ENCODE results near the gene BID.

DNA sequence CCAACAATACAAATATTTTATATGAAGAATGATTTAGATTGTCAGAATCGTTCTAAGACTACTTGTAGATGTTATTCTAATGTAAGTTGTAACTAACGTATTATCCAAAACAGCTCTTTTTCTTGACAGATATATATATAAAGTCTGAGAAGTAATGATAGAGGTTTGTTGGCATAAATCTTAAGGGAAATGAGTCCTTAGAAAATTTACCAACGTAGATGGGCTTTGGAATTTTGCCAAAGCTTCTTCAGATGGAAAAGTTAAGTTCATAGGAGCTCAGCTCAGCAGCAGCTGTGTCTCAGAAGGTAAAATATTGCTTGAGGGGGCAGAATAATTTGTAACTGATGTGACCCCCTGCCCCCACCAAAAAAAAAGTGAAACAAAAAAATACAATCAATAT, 66.7 kb downstream of the BID start:
- TF ChIP-seq, protein P1, sequence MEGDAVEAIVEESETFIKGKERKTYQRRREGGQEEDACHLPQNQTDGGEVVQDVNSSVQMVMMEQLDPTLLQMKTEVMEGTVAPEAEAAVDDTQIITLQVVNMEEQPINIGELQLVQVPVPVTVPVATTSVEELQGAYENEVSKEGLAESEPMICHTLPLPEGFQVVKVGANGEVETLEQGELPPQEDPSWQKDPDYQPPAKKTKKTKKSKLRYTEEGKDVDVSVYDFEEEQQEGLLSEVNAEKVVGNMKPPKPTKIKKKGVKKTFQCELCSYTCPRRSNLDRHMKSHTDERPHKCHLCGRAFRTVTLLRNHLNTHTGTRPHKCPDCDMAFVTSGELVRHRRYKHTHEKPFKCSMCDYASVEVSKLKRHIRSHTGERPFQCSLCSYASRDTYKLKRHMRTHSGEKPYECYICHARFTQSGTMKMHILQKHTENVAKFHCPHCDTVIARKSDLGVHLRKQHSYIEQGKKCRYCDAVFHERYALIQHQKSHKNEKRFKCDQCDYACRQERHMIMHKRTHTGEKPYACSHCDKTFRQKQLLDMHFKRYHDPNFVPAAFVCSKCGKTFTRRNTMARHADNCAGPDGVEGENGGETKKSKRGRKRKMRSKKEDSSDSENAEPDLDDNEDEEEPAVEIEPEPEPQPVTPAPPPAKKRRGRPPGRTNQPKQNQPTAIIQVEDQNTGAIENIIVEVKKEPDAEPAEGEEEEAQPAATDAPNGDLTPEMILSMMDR (IDR thresholded peaks at IDR 0.05) = no peak
- TF ChIP-seq POLR2A (IDR thresholded peaks at IDR 0.05) = no peak

All from adrenal gland (tissue), 5 donors.